GM23338 (cell line): ENCODE results near the gene SLC19A2. TPM values are rescaled to one million over a fixed set of nuclear protein-coding genes. Genes with fewer than 3 reads are reported as not detected.

ENCODE experiments used
- ATAC-seq: fragments of 200-7000 bp; cut with Tn5 transposase; 3 replicates; pipeline ENCODE4 v1.9.1; 2020
- DNase-seq: peaks from one replicate; pipeline ENCODE4 v3.0.0-alpha.2; 2015; ENCODE audit warnings: low spot score
- H2AFZ ChIP-seq: fragments of 200-600 bp; sonication (generic); 2 replicates; pipeline ENCODE4 v1.8.0; 2016; ENCODE audit warnings: antibody characterized with exemption, mild to moderate bottlenecking, moderate library complexity
- H3F3A ChIP-seq: fragments of 200-600 bp; sonication (generic); replicated peaks from 2 replicates; pipeline ENCODE4 v1.8.0; 2017; ENCODE audit warnings: antibody characterized with exemption, mixed run types, low read depth
- H3K27ac ChIP-seq: fragments of 200-600 bp; sonication (generic); 2 replicates; pipeline ENCODE4 v1.6.1; 2016; ENCODE audit warnings: low read depth
- H3K27me3 ChIP-seq: fragments of 200-600 bp; sonication (generic); 2 replicates; pipeline ENCODE4 v1.8.0; 2016; ENCODE audit warnings: mild to moderate bottlenecking, mixed run types, moderate library complexity; ENCODE audit not compliant: insufficient read depth
- H3K36me3 ChIP-seq: fragments of 200-600 bp; sonication (generic); 2 replicates; pipeline ENCODE4 v1.8.0; 2016; ENCODE audit warnings: mild to moderate bottlenecking; ENCODE audit not compliant: insufficient read depth
- H3K4me1 ChIP-seq: fragments of 200-600 bp; sonication (generic); 2 replicates; pipeline ENCODE4 v1.8.0; 2016; ENCODE audit warnings: mild to moderate bottlenecking, moderate library complexity; ENCODE audit not compliant: insufficient read depth
- H3K4me2 ChIP-seq: fragments of 200-600 bp; sonication (generic); 2 replicates; pipeline ENCODE4 v1.7.1; 2017; ENCODE audit warnings: mixed run types
- H3K4me3 ChIP-seq: fragments of 200-600 bp; sonication (generic); 2 replicates; pipeline ENCODE4 v1.6.1; 2016; ENCODE audit warnings: mixed run types
- H3K79me2 ChIP-seq: fragments of 200-600 bp; sonication (generic); replicated peaks from 2 replicates; pipeline ENCODE4 v1.8.0; 2017; ENCODE audit warnings: mild to moderate bottlenecking; ENCODE audit not compliant: insufficient read depth
- H3K9me2 ChIP-seq: fragments of 200-600 bp; sonication (generic); 2 replicates; pipeline ENCODE4 v1.8.0; 2017; ENCODE audit not compliant: insufficient read depth
- H4K20me1 ChIP-seq: fragments of 200-600 bp; sonication (generic); replicated peaks from 2 replicates; pipeline ENCODE4 v1.8.0; 2017; ENCODE audit warnings: mild to moderate bottlenecking; ENCODE audit not compliant: insufficient read depth
- H3K27ac Mint-ChIP-seq: 2 replicates; pipeline ENCODE4 v1.8.0; 2020; ENCODE audit warnings: inconsistent platforms, mild to moderate bottlenecking, moderate library complexity, mixed read lengths
- H3K27me3 Mint-ChIP-seq: 3 replicates; pipeline ENCODE4 v1.8.0; 2022; ENCODE audit warnings: low read depth, mild to moderate bottlenecking, moderate library complexity, mixed read lengths, inconsistent platforms; ENCODE audit not compliant: insufficient read depth, poor library complexity
- H3K36me3 Mint-ChIP-seq: 3 replicates; pipeline ENCODE4 v1.8.0; 2021; ENCODE audit warnings: low read depth, mild to moderate bottlenecking, inconsistent platforms, moderate library complexity, mixed read lengths
- H3K4me1 Mint-ChIP-seq: 3 replicates; pipeline ENCODE4 v1.8.0; 2020; ENCODE audit warnings: mild to moderate bottlenecking, inconsistent platforms, mixed read lengths
- H3K4me3 Mint-ChIP-seq: 3 replicates; pipeline ENCODE4 v1.8.0; 2021; ENCODE audit warnings: moderate library complexity, mild to moderate bottlenecking, inconsistent platforms, mixed read lengths
- H3K9me3 Mint-ChIP-seq: 3 replicates; pipeline ENCODE4 v1.8.0; 2020; ENCODE audit warnings: moderate library complexity, mild to moderate bottlenecking, inconsistent platforms, mixed read lengths
- CREB1 ChIP-seq: fragments of 250-450 bp; sonication (Bioruptor Pico); IDR thresholded peaks from 2 replicates; pipeline ENCODE4 v1.5.0; 2020; ENCODE audit warnings: low read depth, mild to moderate bottlenecking, moderate library complexity
- CTCF ChIP-seq, 2 experiments: fragments of 200-600 bp in 1 of 2; sonication (generic) in 1 of 2; conservative IDR thresholded peaks; 2 replicates each; pipeline versions ENCODE4 v1.5.1 to v1.6.1; 2016 to 2017; ENCODE audit warnings: antibody characterized with exemption in 2 of 2, low read depth in 2 of 2, mild to moderate bottlenecking in 2 of 2, moderate library complexity in 1 of 2
- ETS1 ChIP-seq: IDR thresholded peaks from 2 replicates; pipeline ENCODE4 v1.6.1; 2016; ENCODE audit warnings: antibody characterized with exemption
- EZH2 ChIP-seq: fragments of 200-600 bp; sonication (generic); IDR thresholded peaks from one replicate; pipeline ENCODE4 v1.8.0; 2017; ENCODE audit warnings: antibody characterized with exemption, mild to moderate bottlenecking, low read depth; ENCODE audit not compliant: unreplicated experiment
- EZH2phosphoT487 ChIP-seq: fragments of 200-600 bp; sonication (generic); IDR thresholded peaks from one replicate; pipeline ENCODE4 v1.8.1; 2018; ENCODE audit warnings: antibody characterized with exemption; ENCODE audit not compliant: unreplicated experiment
- JUNB ChIP-seq: IDR thresholded peaks from one replicate; pipeline ENCODE4 v1.6.1; 2016; ENCODE audit warnings: antibody characterized with exemption; ENCODE audit not compliant: unreplicated experiment
- NANOG ChIP-seq: IDR thresholded peaks from 2 replicates; pipeline ENCODE4 v1.6.1; 2016; ENCODE audit warnings: antibody characterized with exemption, borderline replicate concordance
- POLR2AphosphoS5 ChIP-seq: IDR thresholded peaks from 2 replicates; pipeline ENCODE4 v1.6.1; 2016; ENCODE audit warnings: antibody characterized with exemption, low read depth
- REST ChIP-seq: IDR thresholded peaks from one replicate; pipeline ENCODE4 v1.6.1; 2018; ENCODE audit warnings: antibody characterized with exemption; ENCODE audit not compliant: unreplicated experiment
- STAT1 ChIP-seq: IDR thresholded peaks from one replicate; pipeline ENCODE4 v1.6.1; 2016; ENCODE audit warnings: antibody characterized with exemption; ENCODE audit not compliant: unreplicated experiment
- ZNF114 ChIP-seq: fragments of 250-450 bp; sonication (Bioruptor Pico); IDR thresholded peaks from 2 replicates; pipeline ENCODE4 v1.5.0; 2020; ENCODE audit warnings: mild to moderate bottlenecking, moderate library complexity
- ZNF331 ChIP-seq: fragments of 250-450 bp; sonication (Bioruptor Pico); IDR thresholded peaks from 2 replicates; pipeline ENCODE4 v1.5.0; 2020; ENCODE audit warnings: low read depth, mild to moderate bottlenecking, moderate library complexity
- ZNF462 ChIP-seq: fragments of 250-450 bp; sonication (Bioruptor Pico); IDR thresholded peaks from 2 replicates; pipeline ENCODE4 v1.5.0; 2020; ENCODE audit warnings: mild to moderate bottlenecking, moderate library complexity
- polyA plus RNA-seq: library from polyadenylated mRNA; unstranded; fragments of >200 nt; fragmentation: Nextera tagmentation; extraction: Ambion mirVana; gene quantifications from 2 replicates; pipeline ENCODE4 v1.2.1, GENCODE V29; 2016
- total RNA-seq: library from RNA; depleted of rRNA; stranded (reverse); fragments of >200 nt; shearing (Covaris generic); gene quantifications from 2 replicates; pipeline ENCODE4 v1.2.3, GENCODE V29; 2014

SLC19A2 gene
- total and polyA plus RNA-seq, 2 experiments from 2014 or later: 11.1 to 39.1 TPM

GRCh38 chr1:169456029-169456428, 29.7 kb downstream of the SLC19A2 start:
- no peaks in the 10 kb centered on the region for H3K36me3 ChIP-seq
- H2AFZ ChIP-seq: no peak overlapping the region
- no peak overlapping the region for H3K4me3 ChIP-seq
- H3K9me2 ChIP-seq: no peaks in the 10 kb centered on the region
- H4K20me1 ChIP-seq: no peaks in the 10 kb centered on the region
- no peak for DNase-seq
- no peak overlapping the region for H3K4me2 ChIP-seq
- H3K4me3 Mint-ChIP-seq: no peak overlapping the region
- peaks cover 4% of the 10 kb centered on the region; the same call in 2 of the 3 replicates for H3K4me1 Mint-ChIP-seq
- peaks cover 8% of the 10 kb centered on the region; the same call in 2 of the 3 replicates for H3K9me3 Mint-ChIP-seq
- no peaks in the 10 kb centered on the region; the same call in 1 of the 2 replicates for H3K4me1 ChIP-seq
- no peak overlapping the region for H3K27ac Mint-ChIP-seq
- no peak for TF ChIP-seq ZNF462
- no peak for TF ChIP-seq EZH2
- no peak for TF ChIP-seq ETS1
- no peak for TF ChIP-seq CTCF (conservative IDR thresholded peaks at IDR 0.05; ENCODE audit: low read depth in 2 of 2)
- no peak for TF ChIP-seq JUNB
- no peak for TF ChIP-seq ZNF114
- no peak for TF ChIP-seq REST
- TF ChIP-seq ZNF331 (CRISPR knock-in tag): no peak
- TF ChIP-seq STAT1: no peak
- no peak for TF ChIP-seq CREB1
- TF ChIP-seq NANOG: no peak
- no peak for TF ChIP-seq POLR2AphosphoS5
- TF ChIP-seq EZH2phosphoT487: no peak
- H3K27me3 Mint-ChIP-seq: no peaks in the 10 kb centered on the region
- H3K79me2 ChIP-seq: no peaks in the 10 kb centered on the region
- no peaks in the 10 kb centered on the region for H3K27me3 ChIP-seq
- no peak for ATAC-seq
- H3K36me3 Mint-ChIP-seq: peaks cover 4% of the 10 kb centered on the region; the same call in 2 of the 3 replicates
- no peak overlapping the region for H3K27ac ChIP-seq
- H3F3A ChIP-seq: no peaks in the 10 kb centered on the region
